Left renal pelvis (tissue), 4 donors: ENCODE results near the gene PLPP3. TPM values are rescaled to one million over a fixed set of nuclear protein-coding genes. Genes with fewer than 3 reads are reported as not detected.

ENCODE experiments used
- DNase-seq, 4 donors: peaks; one replicate each; pipeline ENCODE4 v3.0.0-alpha.2; 2013; ENCODE audit warnings: low read depth in 4 of 4, low spot score in 3 of 4
- polyA plus RNA-seq, 4 donors: library from polyadenylated mRNA; unstranded; fragments of 120-200 nt; gene quantifications; one replicate each; pipeline ENCODE4 v1.2.1, GENCODE V29; 2013; ENCODE audit not compliant: insufficient read length in 4 of 4

Gene PLPP3
- polyA plus RNA-seq, 4 donors: 110 to 129 (median 121) TPM

DNA sequence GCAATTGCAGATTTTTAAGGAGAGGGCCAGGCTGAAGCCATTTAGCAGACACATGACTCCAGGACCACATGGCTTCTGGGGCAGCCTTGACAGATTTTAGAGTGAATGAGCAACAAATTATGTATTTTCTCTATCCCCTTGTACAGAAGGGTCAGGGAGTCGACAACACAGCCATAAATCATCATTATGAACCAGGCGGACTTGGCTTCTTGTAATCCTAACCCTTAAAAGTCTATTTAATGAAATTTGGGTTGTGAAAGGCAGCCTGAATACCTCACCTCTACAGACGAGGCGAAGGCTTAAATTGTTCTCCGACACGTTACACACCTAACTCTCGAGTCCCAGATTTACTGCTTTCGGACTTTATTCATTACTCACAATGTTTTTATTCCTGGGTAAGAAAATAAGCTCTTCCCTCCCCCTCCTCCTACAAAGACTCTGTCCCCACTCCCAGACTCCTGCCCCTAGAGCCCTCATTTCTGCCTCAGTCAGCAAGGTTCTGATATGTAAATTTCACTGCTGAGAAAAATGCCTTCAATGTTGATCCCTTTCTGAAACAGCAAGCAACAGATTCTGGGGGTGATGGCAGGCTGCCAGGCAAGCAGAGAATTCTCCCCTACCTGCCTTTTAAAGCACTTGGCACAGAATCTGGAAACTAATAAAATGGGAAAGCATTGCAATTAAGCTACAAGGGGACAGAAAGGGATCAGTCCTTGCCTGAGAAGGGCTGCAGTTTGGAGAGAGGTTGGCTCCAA lies 51.6 kb downstream of the PLPP3 start:
- DNase-seq: peak in 2 of 4 donors; percentile 53 to 65

DNA sequence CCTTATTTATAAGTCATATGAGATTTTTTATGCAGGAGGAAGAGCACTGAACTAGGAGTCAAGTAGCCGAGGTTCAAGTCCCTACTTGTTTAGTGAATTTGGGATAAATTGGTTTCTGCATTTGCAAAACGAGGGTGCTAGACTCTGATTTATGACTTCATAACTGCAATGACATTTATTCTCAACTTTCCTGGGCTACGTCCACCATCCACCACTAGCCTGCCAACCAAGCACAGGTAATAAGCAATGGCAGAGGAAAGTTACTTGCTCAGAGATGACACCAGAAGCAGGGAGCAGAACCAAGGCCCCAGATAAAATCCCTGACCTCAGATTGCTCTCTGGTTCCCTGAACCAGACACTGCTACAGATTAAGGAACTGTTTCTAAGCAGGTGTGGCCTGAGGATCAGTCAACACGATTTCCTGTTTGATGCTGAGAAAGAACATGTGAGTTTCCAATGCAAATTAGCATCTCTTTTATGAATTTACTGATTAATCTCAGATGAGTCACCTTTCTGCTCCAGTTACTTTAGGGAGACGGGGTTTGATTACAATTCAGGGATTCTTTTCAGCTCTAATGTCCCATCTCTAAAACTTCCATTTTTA lies 52.7 kb downstream of the PLPP3 start:
- DNase-seq: no peak

DNA sequence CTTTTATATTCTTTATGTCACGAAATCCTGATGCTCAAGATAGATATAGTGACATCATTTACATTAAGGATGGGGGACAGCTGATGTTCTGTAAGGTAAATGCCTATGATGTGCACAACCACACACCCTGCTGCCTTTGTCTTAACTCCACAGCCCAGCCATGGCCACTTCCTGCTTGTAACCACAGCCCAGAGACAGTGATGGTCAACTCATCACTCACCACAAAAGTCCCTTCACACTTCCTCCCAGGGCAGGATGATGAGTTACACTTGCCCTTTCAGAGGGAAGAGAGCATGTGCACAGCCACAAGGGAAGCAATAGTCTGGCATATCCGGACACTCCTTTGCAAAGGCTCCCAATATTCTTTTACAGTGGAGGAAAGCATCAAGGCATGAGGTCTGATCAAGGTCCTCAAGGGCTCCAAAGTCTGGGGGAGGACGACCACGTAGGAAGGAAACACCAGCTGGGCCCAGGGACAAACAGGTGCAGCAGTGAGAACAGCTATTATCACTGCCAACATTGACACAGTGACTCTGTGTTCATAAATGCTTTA lies 53.8 kb downstream of the PLPP3 start:
- DNase-seq: no peak

DNA sequence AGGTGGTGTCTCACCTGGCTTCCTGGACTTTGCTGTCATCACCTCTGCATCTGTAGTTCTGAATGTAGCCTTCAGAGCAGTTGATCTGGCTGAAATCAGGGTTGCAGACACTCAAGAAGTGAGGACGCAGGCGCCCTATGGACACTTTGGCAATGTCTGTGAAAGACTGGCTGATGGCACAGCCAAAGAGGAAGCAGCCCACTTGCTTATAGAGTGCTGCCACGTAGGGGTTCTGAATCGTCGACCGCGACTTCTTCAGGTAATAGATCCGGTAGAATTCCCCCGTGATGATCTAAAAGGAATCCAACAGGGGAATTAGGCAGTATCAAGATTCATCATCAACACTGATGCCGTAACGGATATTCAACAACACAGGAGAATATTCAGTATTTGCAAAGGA lies 55.1 kb downstream of the PLPP3 start:
- DNase-seq: no peak

- no peak for DNase-seq
These were observed 56.7 kb downstream of the PLPP3 start for GRCh38 chr1:56522680-56523079.

DNA sequence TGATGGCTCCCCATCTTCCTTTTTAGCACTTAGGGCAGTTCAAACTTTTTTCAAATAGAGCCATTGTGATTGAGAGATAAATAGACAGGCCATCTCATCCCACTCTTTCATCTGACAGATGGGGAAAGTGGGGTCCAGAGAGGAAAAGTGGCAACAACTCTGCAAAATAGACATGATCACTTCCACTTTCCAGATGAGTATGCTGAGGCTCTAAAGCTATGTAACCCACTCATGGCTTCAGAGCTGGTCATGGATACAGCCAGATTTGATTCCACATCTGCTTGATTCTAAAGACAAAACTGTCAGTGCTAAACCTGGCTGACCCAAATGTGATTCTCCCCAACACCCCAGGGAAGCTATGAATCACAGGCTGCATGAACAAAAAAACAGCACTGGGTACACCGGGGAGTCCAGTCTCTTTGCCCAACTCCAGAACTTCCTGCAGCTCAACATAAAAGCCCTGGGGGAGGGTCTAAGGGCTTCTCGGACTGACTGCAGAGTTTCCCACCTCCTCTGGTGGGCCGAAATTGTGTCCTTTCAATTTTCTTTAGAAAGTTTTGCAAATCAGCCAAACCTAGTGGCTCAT lies 59.3 kb downstream of the PLPP3 start:
- no peak for DNase-seq

- DNase-seq: no peak
These were observed 61.8 kb downstream of the PLPP3 start for GRCh38 chr1:56517404-56518130.

GRCh38 chr1:56516539-56517252 lies 62.7 kb downstream of the PLPP3 start:
- peak in 1 of 4 donors; percentile 65 for DNase-seq

DNA sequence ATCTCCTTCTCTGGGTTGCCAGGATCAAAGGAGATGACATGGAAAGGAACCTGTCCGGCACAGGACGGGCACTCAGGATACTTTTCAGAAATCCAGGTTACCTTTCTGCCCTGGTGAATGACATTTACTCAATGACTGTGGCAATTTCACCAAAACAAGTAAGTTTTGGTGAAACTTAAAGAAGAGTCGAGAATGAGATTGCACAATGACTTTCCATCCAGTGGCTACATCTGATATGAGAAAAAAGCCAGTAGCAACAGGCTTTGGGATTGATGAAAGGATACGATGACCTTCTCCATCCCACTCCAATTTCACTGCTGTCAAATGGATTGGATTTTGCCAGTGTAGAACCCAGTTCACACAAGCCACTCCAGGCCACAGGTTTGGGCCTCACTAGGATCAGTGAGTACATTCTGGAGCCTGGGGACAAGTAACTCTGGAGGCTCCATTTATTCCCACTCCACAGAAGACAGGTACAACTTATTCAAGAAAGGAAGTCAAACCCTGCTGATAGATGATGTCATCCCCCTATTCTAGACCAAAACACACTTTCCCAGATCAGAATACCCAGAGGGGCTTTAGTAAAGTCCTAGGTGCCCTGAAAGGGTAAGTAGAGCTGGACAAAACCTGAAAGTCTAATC lies 63.3 kb downstream of the PLPP3 start:
- no peak for DNase-seq

- DNase-seq: no peak
These were observed 66.5 kb downstream of the PLPP3 start for GRCh38 chr1:56512724-56513494.

DNA sequence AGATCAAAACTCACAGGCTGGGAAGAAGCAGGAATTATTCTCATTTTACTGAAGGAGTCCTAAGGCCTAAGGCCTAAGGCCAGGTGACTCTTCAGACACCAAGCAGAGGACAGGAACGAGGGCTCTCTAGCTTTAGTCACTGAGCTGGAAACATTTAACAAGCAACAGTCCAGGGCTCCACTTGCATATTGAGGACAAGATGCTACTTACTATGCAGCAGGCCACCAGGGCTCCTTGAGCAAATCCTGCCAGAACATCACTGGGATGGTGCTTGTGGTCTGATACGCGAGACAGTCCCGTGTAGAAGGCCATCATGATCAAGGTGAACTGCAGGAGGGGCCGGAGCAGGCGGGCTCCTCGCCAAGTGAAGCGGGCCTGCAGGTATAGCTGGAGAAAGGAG lies 67.6 kb downstream of the PLPP3 start:
- no peak for DNase-seq

GRCh38 chr1:56511364-56511763 lies 68.0 kb downstream of the PLPP3 start:
- no peak for DNase-seq

DNA sequence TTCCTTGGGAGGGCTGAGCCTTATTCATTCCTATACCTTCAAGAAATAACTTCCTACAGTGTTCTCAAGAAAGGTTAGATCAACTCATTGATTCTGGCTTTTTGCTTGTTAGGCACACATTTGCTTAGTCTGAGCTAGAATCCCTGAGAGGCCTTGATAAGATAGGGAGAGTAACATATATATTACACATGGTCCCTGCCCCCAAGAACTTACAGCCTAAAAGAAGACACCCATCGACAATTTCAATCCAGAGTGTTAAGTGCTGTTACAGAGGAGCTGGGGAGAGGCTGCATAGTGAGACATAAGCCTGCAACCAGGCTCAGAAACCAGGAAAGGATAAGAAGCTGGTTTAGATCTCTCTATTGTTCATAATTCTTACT lies 68.7 kb downstream of the PLPP3 start:
- no peak for DNase-seq

GRCh38 chr1:56509713-56510641 lies 69.4 kb downstream of the PLPP3 start:
- no peak for DNase-seq

- no peak for DNase-seq
These were observed 70.8 kb downstream of the PLPP3 start for GRCh38 chr1:56508523-56508983.

DNA sequence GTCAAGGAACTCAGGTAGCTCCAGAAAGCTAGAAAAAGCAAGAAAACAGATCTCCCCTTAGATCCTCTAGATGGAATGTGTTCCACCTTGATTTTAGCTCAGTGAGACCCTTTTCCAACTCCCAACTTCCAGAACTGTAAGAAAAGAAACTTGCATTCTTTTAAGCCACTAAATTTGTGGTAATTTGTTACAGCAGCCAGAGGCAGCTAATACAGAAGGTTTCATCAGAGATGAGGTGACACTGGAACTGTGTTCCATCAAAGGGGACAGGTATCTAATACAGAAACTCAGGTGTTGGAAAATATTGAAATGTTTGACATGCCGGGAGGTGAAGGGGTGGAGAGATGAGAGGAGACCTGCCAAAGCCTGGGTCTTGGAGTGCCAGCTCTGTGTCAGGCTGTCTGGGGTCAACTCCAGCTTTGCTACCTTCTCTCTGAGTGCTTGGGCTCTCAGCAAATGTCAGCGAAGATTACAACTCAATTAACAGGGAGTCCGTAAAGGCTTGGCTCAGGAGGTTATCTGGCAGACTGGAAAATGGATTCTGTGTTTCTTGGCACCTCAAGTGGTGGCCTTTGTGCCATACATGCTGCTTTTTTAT lies 71.3 kb downstream of the PLPP3 start:
- no peak for DNase-seq

DNA sequence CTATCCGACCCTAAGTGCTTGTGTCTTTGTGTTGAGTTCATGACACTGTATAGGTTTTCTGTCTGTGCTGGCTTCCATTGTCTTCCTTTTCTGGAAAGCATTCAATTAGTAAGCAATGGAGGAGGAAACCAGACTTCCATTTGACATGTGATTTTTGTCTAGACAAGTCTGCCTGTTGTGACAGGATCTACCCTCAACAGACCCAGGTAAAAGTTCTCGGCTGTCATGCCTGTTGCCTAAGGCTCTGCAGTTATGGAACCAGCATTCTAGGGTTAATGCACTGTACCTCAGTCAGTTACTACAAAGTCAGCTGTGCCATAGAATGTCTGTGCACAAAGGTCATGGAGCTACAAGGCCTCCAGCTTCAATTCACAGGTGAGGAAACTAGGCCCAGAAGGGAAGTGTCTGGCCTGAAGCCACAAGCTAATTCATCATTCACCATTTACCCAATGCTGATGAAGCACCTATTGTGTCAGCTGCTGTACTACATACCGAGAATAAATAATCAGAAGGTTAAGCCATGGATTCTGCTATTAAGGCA lies 72.3 kb downstream of the PLPP3 start:
- no peak for DNase-seq
